ENCODE measurements around the gene PPP2R2C.

DNA sequence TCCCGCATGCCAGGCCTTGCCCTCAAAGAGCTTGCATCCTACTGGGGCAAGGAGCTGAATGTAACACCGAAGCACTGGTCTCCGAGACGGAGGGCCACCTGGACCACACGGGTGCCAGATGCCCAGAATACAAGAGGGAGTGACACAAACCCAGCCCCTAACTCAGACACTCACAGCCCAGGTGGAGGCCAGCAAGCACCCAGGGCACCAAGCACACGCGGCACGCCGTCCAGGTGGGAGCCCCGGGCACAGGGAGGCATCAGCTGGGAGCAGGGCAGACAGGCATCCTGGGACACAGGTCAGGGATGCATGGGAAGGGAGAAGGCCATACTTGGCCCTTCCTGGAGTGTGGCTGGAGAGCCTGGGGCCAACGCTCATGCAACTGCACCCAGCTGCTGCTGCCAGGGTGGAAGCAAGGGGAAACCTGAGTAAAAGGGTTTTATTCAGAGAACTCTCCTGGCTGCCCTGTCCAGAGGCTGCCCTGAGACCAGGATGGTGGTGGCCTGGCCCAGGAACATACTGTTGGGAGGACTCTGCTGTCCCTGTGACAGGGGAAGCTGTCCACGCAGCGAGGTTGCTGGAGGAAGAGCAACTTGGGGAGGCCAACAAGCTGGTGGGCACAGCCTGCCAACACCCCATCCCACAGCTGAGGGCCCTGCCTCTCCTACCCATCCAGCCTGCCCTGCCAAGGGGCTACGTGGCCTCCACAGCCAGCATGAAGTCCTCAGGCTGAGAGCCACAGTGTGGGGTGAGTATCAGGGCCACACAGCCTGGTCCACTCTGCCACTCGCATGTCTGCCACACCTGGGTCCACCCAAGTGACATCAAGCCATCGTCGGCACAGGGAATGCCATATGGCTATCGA lies 22.2 kb upstream of the PPP2R2C start:
- TF ChIP-seq, protein P1, sequence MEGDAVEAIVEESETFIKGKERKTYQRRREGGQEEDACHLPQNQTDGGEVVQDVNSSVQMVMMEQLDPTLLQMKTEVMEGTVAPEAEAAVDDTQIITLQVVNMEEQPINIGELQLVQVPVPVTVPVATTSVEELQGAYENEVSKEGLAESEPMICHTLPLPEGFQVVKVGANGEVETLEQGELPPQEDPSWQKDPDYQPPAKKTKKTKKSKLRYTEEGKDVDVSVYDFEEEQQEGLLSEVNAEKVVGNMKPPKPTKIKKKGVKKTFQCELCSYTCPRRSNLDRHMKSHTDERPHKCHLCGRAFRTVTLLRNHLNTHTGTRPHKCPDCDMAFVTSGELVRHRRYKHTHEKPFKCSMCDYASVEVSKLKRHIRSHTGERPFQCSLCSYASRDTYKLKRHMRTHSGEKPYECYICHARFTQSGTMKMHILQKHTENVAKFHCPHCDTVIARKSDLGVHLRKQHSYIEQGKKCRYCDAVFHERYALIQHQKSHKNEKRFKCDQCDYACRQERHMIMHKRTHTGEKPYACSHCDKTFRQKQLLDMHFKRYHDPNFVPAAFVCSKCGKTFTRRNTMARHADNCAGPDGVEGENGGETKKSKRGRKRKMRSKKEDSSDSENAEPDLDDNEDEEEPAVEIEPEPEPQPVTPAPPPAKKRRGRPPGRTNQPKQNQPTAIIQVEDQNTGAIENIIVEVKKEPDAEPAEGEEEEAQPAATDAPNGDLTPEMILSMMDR (tag by site-specific recombination; IDR thresholded peaks at IDR 0.05), result no peak
- TF ChIP-seq, protein P2, sequence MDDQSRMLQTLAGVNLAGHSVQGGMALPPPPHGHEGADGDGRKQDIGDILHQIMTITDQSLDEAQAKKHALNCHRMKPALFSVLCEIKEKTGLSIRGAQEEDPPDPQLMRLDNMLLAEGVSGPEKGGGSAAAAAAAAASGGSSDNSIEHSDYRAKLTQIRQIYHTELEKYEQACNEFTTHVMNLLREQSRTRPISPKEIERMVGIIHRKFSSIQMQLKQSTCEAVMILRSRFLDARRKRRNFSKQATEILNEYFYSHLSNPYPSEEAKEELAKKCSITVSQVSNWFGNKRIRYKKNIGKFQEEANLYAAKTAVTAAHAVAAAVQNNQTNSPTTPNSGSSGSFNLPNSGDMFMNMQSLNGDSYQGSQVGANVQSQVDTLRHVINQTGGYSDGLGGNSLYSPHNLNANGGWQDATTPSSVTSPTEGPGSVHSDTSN (CRISPR knock-in tag; IDR thresholded peaks at IDR 0.05), result no peak
- TF ChIP-seq PRDM1 (tag by site-specific recombination; IDR thresholded peaks at IDR 0.05), result no peak
- TF ChIP-seq, protein P3, sequence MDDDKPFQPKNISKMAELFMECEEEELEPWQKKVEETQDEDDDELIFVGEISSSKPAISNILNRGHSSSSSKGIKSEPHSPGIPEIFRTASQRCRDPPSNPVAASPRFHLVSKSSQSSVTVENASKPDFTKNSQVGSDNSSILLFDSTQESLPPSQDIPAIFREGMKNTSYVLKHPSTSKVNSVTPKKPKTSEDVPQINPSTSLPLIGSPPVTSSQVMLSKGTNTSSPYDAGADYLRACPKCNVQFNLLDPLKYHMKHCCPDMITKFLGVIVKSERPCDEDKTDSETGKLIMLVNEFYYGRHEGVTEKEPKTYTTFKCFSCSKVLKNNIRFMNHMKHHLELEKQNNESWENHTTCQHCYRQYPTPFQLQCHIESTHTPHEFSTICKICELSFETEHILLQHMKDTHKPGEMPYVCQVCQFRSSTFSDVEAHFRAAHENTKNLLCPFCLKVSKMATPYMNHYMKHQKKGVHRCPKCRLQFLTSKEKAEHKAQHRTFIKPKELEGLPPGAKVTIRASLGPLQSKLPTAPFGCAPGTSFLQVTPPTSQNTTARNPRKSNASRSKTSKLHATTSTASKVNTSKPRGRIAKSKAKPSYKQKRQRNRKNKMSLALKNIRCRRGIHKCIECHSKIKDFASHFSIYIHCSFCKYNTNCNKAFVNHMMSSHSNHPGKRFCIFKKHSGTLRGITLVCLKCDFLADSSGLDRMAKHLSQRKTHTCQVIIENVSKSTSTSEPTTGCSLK (tag by site-specific recombination; IDR thresholded peaks at IDR 0.05), result no peak
